Fibroblast of the conjunctiva (primary cell): Measurements from ENCODE around the gene GJC1.

Experiments used
- DNase-seq: peaks from one replicate; pipeline ENCODE4 v3.0.0-alpha.2; 2010; ENCODE audit warnings: low read depth

Gene GJC1

DNA sequence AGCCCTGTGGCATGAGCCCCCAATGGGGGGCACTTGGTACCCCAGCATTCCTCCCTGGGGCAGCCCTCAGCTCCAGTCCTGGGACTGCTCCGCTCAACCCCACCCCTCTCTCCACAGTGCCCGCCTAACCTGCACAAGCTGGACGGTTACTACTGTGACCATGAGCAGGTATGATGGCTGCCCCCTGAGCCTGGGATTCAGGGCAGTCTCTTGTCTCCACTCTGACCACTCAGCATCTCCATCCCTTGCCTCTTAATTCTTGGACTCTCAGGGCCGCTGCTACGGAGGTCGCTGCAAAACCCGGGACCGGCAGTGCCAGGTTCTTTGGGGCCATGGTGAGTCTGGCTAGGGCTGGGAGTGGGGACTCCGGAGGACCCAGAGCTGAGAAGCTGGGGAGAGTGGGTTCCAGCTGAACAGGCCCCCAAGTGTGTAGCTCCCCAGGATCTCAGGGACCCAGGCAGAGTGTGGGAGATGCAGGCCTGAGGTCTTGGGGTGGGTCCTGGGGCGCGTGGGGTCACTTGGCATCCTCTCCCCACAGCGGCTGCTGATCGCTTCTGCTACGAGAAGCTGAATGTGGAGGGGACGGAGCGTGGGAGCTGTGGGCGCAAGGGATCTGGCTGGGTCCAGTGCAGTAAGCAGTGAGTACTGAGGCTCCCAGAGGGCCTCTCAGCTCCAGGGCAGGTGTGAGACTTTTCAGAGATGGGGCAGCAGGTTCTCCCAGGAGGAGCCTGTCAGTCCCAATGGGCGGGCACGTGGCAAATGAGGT, 53.3 kb downstream of the GJC1 start:
- no peak for DNase-seq

DNA sequence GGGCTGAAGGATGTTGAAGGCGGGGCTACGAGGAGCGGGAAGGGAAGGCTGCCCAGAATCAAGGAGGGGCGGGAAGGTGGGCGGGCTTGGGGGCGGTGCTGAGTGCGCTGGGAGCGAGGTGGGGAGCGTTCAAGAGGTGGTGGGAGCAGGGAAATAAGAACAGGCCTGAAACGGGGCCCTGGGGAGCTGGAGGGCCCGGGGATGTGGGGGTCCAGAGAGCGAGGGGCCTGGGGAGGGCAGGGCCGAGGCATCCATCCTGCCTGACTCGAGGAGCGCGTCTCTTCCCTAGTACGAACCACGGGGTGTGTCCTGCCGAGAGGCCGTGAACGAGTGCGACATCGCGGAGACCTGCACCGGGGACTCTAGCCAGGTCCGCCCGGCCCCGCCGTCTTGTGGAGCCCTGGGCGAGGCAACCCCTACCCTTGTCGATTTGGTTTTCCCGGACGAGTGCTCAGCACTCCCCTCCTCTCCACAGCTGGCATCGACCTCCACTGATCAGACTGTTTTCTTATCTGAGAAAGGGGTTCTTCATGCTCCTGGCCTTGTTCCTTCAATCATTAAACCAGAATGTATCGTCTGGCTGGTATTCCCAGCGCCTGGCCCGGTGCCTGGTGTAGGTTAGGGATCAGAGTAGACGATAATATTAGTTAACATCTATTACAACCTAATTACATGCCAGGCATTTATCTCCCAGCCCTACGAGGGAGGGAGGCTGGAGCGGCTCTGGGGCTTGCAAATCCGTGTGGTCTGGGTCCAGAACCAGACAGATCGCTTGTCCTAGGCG, 54.1 kb downstream of the GJC1 start:
- no peak for DNase-seq

DNA sequence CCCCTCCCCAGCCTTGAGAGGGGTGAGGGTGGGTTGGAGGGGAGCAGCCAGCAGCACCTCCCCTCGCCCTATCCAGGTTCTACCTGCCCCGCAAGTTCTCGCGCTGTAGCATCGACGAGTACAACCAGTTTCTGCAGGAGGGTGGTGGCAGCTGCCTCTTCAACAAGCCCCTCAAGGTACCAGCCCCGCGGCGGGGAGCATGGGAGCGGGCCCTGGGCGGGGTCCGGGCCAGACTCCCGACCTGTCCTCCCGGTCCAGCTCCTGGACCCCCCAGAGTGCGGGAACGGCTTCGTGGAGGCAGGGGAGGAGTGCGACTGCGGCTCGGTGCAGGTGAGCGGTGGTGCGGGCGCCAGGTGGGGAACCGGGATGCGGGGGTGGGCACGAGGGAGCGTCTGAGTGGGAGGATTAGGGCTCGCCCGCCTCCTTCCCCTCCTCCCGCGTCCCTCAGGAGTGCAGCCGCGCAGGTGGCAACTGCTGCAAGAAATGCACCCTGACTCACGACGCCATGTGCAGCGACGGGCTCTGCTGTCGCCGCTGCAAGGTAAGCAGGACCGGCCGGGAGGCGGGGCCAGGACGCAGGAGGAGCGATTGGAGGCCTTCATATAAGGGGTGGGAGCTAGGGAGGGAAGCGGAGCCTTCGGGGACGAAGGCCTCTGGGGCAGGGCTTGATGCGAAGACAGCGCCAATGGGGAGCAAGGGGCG, 54.8 kb downstream of the GJC1 start:
- peak; percentile 97 for DNase-seq

DNA sequence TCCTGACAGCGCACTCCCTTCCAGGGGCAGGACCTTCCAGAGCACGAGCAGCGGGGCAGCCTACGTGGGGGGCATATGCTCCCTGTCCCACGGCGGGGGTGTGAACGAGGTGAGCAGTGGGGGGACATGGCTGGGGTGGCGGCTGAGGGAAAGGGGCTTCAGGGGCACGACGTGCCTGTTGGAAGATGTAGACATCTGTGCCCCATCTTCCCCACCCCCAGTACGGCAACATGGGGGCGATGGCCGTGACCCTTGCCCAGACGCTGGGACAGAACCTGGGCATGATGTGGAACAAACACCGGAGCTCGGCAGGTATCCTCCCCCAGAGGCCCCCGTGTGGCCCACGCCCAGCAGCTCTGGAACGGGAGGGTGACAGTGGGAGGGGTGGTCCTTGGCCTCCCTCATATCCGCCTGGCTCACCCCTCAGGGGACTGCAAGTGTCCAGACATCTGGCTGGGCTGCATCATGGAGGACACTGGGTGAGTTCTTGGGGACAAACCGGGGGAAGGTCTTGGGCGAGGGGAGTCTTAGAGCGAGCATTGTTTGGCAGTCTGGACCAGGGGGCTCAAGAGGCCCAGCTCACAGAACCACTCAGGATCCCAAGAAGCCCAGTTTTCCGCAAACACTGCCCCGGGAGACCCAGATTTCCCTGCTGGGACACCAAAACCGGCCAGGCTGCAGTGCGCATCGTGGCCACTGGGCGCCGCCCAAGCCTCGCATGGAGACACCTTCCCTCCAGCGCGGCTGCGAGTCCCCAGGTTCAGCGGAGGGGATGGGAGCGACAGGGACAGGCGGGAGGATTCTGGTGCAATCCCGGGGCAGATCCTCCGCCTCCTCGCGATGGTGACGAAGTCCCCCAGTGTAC, 55.6 kb downstream of the GJC1 start:
- DNase-seq = peak; percentile 33

DNA sequence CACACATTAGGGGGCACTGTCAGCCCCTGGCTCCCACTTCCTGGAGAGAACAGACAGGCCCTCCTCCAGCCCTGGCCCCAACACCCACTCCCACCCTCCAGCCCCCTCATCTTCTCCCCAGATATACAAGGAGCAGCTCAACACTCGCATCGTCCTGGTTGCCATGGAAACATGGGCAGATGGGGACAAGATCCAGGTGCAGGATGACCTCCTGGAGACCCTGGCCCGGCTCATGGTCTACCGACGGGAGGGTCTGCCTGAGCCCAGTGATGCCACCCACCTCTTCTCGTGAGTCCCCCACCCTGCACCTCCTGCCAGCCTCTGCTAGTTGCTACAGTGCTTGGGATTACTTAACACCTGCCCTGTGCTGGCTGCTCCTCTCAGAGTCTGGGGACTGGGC, 56.9 kb downstream of the GJC1 start:
- DNase-seq = no peak

DNA sequence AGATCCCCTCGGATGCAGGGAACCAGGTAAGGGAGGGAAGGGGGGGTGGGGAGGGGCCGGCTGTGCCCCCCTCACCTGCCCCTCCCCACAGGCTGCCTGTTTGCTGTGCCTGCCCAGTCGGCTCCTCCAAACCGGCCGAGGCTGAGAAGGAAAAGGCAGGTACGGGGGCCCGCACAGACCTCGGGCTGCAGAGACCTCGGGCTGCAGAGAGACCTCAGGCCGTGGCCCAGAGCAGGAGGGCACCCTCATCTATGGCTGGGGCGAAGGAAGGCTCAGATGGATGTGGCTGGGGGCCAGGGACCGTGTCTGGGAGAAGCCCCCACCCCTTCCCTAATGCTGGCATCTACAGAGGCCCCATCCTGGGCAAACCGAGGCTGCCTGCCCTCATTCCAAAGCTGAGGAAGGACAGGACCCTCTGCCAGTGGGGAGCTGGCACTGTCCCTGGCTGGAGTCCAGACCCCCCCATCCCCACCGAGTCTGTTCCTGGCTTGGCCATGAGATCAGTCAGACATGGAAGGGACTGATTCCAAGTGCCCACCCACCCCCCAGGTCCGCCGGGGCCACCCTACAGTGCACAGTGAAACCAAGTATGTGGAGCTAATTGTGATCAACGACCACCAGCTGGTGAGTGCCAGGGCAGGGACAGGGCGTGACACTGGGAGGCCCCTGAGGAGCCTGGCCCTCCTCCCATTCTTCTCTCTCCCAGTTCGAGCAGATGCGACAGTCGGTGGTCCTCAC, 57.6 kb downstream of the GJC1 start:
- DNase-seq = no peak

DNA sequence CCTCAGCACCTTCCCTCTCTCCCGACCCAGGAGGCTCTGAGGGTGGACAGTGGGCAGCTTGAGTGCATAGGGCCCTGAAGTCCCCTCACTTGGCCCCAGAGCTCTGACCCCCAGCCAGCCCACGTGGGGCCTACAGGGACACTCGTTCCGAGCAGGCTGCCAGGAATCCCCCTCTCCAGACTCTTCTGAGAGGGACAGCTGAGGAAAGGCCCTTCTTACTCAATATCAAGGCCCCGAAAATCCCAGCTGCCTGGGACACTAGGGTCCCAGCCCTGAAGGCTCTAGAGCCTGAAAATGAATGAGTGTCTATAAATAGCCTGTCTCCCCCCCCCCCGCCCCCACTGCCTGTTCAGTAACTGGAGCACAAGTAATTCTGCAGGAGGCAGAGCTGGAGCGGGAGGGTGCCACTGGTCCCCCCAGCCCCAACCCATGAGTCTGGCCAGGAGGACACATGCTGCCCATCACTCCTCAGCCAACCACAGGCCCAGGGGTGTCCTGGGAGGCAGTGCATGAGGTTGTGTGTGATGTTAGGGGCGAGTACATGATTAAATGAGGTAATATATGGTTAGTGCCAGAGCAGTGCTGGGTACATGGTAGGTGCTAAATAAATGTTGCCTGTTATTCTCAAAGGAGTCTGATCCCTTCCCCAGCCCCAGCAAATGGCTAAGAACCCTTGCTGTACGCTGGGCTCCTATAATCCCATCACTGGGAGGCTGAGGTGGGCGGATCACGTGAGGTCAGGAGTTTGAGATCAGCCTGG, 59.7 kb downstream of the GJC1 start:
- no peak for DNase-seq

DNA sequence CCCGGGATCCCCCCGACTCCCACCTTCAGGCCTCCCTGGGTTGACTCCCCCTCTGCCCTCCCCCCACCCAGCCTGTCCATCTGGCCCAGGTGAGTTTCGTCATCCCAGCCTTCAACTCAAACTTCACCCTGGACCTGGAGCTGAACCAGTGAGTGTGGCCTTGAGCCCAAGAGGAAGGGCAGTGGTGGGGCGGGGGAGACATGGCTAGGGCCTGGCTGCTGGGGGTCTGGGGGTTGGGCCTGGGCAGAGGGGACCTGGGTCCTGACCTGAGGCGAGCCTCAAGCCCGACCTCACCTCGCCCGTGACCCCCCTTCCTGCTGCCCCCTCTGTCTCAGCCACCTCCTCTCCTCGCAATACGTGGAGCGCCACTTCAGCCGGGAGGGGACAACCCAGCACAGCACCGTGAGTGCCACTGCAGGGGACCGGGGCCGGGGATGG, 60.4 kb downstream of the GJC1 start:
- DNase-seq = no peak

DNA sequence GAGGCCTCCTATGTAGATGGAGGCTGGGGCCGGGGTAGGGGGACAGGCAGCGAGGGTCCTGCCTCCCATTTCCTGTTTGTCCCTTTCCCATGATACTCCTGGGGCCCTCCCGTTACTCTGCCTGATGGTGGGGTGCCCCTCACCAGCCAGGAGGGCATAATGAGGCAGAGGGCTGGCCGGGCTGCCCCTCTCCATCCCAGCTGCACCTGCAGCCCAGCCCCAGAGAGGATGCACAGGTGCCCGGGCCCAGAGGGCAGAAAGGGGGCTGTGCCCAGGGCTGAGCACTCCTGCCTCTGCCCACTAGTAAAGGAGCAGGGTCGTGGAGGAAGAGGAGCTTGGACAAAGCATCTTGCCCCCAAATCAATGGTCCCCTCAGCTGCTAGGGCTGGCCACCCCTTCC, 60.9 kb downstream of the GJC1 start:
- no peak for DNase-seq

DNA sequence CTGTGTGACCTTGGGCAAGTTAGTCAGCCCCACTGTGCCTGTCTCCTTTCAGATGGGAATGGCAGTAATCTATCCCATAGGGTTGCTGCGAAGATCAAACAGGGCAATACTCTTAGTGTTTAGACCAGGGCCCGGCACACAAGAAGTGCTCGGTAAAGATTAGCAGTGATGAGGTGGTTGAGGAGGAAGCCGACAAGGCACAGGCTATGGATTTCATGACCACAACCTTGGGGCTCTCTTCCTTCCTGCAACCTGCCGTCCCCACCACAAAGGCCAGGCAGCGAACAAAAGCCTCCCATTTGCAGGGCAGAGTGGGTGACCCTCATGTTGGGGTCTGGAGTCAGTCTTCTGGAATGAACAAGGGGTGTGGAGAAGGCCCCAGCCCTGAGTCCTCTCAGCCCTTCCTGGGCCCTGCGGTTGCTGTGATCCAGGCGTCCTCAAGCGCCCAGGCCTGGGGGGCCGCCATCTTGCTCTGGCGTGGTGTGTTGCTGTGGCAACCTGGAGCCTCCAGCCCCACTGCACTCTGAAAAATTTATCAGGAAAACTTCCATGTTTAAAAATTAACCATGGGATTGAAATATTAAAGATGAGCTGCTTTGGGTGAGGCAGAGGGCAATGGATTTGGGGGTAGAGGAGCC, 61.5 kb downstream of the GJC1 start:
- no peak for DNase-seq

DNA sequence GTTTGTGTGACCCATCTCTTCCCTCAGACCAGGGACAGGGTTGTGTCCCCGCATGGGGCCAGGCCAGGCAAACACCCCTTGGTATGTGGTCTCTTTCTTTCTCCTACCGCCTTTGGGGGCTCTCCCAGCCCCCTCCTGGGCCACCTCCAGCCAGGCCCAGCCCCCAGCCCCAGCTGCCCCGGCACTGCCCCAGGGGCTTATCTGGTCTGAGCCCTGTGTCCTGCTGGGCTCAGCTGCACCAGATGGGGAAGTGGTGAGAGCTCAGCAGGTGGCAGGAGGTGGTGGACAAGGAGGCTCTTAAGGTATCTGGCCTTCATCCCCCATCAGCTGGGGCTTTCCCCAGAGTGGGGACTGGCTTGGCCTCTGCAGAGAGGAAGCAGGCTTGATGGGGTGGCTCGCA, 62.6 kb downstream of the GJC1 start:
- no peak for DNase-seq

DNA sequence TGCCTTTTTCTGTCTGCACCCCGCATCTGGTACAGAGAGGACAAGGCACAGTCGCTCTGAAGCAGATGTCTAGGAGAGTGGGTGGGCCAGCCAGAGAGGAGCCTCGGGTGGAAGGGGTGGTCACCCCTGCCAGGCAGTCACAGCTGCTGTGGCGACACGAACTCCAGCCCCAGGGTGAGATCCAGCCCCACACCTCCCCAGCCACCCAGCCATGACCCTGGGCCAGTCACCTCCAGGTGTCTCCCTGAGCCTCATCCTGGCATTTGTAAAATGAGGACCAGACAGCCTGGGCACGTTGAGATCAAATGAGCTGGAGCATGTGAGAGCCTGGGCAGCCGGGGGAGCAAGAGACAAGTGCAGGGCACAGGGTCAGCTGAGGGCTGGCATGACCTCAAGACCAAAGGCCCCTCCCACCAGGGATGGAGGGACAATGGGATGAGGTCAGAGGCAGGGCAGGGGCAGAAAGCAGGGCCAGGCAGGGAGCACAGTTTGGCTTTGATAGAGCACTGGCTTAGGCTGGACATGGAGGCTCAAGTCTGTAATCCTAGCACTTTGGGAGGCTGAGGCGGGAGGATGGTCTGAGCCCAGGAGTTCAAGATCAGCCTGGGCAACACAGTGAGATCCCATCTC, 63.6 kb downstream of the GJC1 start:
- no peak for DNase-seq

DNA sequence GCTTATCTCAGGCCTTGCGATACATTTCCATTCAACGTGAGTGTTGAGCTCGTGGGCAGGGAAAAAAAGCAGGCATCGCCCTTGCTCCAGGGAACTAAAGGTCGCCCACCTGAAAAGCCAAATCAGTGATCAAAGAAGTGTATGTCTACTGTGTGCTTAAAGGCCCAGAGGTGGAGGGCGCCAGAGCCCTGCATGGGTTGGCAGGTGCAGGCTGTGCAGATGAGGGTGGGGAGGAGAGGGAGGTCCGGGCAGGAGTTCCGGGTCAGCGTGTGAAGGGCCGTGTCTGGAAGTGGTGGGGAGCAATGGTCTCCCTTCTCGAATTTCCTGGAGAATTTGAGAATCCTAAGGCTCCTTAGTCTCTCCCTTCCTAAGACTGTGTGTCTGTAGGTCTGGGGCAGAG, 64.1 kb downstream of the GJC1 start:
- no peak for DNase-seq

DNA sequence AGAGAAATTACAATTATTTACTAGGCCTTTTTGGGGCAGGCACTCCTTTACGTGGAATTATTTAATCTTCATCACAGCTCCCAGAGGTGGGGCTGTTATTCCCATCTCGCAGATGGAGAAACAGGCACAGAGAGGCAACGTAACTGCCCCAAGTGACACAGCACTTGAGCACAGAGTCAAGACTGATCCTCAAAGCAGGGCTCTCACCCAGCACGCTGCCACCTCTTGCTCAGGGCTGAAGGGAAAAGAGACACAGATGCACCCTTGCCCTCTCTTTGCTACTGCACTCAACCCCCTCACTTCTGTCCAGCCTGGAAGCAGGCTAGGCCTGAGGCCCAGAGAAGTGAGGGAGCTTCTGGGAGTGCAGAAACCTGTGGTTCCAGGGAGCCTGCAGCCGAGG, 66.9 kb downstream of the GJC1 start:
- DNase-seq = no peak

DNA sequence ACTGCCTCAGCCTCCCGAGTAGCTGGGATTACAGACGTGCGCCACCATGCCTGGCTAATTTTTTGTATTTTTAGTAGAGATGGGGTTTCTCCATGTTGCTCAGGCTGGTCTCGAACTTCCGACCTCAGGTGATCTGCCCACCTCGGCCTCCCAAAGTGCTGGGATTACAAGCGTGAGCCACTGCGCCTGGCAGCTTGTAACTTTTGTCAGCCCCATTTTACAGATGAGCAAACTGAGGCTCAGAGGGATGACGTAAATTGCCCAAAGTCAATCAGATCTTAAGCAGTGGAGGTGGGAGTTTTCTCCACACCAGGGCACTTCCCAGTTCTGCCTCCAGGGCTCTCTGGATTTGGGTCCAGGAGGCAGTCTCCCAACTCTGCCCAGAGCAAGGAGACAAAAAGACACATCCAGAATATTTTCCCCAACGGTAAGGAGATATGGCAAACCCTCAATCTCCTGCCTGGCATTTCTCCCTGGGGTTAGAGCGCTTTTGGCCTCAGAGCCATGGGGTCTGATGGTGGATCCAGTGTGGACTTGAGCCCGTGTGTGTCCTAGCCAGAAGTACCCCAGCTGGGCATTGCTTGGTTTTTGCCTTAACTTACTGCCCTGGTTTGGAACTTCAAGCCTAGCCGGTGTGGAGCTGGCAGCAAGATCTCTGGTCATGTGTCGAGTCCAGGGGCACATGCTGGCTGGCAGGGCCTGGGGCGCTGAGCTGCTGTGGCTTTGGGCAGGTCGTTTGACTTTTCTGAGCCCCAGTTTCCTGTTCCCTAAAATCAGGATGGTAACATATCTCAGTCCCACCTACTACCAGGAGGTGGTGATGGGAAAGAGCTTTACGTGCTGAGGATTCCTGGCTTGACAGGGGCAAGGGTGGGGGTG, 67.9 kb downstream of the GJC1 start:
- DNase-seq = no peak

DNA sequence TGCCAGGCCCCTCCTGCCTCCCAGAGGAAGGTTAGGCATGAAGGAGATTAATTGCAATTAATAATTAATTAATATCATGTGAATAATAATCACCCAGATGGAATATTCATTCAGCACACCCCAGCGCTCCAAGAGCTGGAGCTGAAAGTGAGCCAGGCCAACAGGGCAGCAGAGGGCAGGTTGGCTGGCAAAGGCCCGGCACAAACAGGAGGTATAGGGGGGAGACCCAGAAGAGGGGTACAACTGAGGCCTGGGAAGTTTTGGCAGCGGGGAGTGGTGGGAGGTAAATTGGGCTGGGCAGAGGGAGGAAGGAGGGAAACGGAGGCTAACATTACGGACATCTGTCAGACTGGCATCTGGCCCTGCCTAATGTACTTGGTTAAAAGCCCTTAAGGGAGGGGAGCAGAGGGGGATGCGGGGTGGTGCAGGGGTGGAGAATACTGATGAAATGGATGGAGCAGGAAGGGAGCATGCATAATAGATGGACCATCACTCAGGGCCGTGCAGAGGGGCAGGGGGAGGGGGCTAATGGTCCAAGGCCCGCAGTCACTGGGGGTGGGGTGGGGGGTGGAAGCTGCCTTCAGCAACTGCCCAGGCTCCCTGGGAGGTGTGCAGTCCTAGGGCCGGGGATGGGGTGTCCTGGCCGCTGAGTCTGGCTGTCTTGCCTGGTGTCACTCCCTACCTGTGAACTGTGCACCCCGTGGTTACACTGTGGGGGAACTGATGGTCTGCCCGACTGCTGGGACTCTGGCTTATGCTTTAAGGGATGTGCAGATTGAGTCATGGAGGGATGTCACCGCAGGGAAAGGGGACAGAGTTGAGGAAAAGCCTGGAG, 69.4 kb downstream of the GJC1 start:
- DNase-seq = no peak

DNA sequence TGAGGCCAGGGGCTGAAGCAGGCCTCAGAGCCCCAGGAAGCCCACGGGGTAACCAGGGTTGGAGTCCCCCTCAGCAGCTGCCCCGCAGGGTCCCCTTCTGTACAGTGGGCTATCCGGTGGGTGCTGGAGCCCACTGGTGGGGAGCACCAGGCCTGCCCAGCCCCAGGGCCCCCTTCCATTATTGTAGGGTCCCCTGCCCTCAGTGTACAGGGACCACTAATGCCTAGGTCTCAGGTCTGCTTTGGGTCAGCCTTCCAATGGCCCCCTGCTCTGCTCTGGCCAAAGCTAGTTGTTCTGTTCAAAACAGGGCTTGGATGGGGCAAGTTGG, 70.2 kb downstream of the GJC1 start:
- DNase-seq = no peak
